K562 (cell line): ENCODE results near the gene CCKAR. TPM values are rescaled to one million over a fixed set of nuclear protein-coding genes. Genes with fewer than 3 reads are reported as not detected.

Experiments used
- ARID1B ChIP-seq: fragments of 450-650 bp; IDR thresholded peaks from 2 replicates; pipeline ENCODE4 v1.6.1; 2016; ENCODE audit warnings: antibody characterized with exemption, mild to moderate bottlenecking, inconsistent platforms
- KDM4B ChIP-seq, 2 experiments: fragments of 450-650 bp in 1 of 2; sonication (generic) in 1 of 2; IDR thresholded peaks; 2 replicates each; pipeline ENCODE4 v1.6.1; 2016 to 2017; ENCODE audit warnings: borderline replicate concordance in 2 of 2, antibody characterized with exemption in 1 of 2, low read depth in 1 of 2, mild to moderate bottlenecking in 1 of 2
- RHOXF2B ChIP-seq: fragments of 250-450 bp; sonication (Bioruptor Pico); conservative IDR thresholded peaks from 2 replicates; pipeline ENCODE4 v1.5.1; 2021
- RNF2 ChIP-seq: sonication (generic); IDR thresholded peaks from 2 replicates; pipeline ENCODE4 v1.6.1; 2016
- SAP30 ChIP-seq: fragments of 200-600 bp; sonication (generic); IDR thresholded peaks from 2 replicates; pipeline ENCODE4 v1.6.1; 2012; ENCODE audit warnings: borderline replicate concordance, low read depth, mild to moderate bottlenecking, moderate library complexity, low read length, control low read depth, inconsistent platforms; ENCODE audit not compliant: insufficient read depth, poor library complexity, severe bottlenecking
- SMARCB1 ChIP-seq: IDR thresholded peaks from 2 replicates; pipeline ENCODE4 v1.6.1; 2011; ENCODE audit warnings: improper control_type of control experiment, low read depth; ENCODE audit not compliant: insufficient read length
- polyA plus RNA-seq, 8 experiments: library from polyadenylated mRNA; depleted of rRNA in 4 of 8; stranded (reverse) in 5 of 8; unstranded in 3 of 8; fragments of >200 nt; fragmentation: Nextera tagmentation in 2 of 8; fragmentation: Illumina TruSeq in 1 of 8; extraction: Ambion mirVana in 2 of 8; extraction: Trizol in 1 of 8; gene quantifications; 2 replicates each; pipeline versions ENCODE4 v1.2.1 to v1.2.3, GENCODE V29; 2011 to 2014; ENCODE audit warnings: inconsistent platforms in 1 of 8, missing spikeins in 1 of 8
- total RNA-seq, 7 experiments: library from RNA; depleted of rRNA in 6 of 7; stranded (reverse); fragments of >200 nt in 6 of 7; fragmentation: Illumina TruSeq in 2 of 7; extraction: Trizol in 2 of 7; gene quantifications; 2 replicates each; pipeline versions ENCODE4 v1.2.1 to v1.2.3, GENCODE V29; 2011 to 2021; ENCODE audit warnings: low replicate concordance in 1 of 7
- TF ChIP-seq, protein P1 (sequence below): fragments of 450-650 bp; IDR thresholded peaks from 2 replicates; pipeline ENCODE4 v1.6.1; 2017; ENCODE audit warnings: mild to moderate bottlenecking, moderate library complexity
- TF ChIP-seq, protein P2 (sequence below): fragments of 450-650 bp; IDR thresholded peaks from 2 replicates; pipeline ENCODE4 v1.6.1; 2016; ENCODE audit warnings: missing biosample characterization, missing genetic modification characterization
- TF ChIP-seq, protein P3 (sequence below): sonication (generic); formaldehyde crosslinking; IDR thresholded peaks from 2 replicates; pipeline ENCODE4 v1.8.0; 2023; ENCODE audit warnings: mild to moderate bottlenecking, missing genetic modification reagents
- TF ChIP-seq, protein P4 (sequence below): fragments of 250-450 bp; sonication (Bioruptor Pico); IDR thresholded peaks from 2 replicates; pipeline ENCODE4 v1.8.0; 2021; ENCODE audit warnings: borderline replicate concordance, mild to moderate bottlenecking, moderate library complexity; ENCODE audit not compliant: poor library complexity, severe bottlenecking
- TF ChIP-seq, protein P5 (sequence below): fragments of 200-800 bp; sonication (Bioruptor generic); IDR thresholded peaks from 2 replicates; pipeline ENCODE4 v1.6.1; 2017; ENCODE audit warnings: missing genetic modification characterization, missing compliant biosample characterization

CCKAR gene
- total and polyA plus RNA-seq, 9 of the 15 experiments (the other 6 are each of a cell fraction or from before 2014, with no cell fraction given): not detected

DNA sequence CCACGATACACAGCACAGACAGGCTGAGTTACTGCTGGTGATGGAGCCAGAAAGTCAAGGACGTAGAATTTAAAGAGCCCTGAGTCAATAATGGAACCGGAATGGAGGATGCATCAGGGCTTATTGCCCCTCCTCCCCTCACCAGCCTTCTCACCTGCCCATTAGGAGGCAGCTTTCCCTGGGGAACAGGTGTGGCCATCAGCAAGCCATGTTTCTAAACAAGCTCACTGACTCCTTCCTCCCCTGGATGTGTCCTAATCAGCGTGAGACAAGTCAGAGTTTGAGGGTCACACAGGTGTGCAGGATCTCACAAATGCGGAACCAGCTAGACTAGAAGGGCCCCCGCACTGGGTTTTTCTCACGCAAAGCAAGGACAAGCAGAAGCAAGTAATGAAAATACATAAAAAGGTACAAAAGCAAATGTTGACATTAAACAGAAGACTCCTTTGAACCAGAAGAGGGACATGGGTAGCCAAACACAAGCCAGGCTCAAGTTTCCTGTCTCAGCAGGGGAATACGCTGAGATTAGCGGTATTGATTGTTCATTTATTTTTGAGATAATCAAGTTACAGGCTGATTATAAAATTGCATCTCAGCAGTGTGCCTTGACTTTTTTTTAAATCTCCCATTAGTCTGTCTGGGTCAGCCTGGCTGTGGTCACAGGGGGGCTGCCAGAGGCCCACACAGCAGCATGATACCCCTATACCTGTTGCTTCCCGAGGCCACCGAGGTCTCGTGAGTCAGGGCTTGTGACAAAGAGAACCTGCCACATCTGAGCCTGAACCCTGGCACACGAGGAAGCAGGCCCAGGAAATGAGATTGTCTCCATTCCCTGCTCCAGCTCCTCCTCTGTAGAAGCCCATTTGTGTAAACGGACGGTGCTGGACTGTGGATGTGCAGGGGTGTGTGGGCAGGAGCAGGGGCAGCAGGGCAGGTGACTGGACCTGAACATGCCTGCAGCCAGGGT is 37.4 kb downstream of the CCKAR start (continued):
- TF ChIP-seq, protein P1, sequence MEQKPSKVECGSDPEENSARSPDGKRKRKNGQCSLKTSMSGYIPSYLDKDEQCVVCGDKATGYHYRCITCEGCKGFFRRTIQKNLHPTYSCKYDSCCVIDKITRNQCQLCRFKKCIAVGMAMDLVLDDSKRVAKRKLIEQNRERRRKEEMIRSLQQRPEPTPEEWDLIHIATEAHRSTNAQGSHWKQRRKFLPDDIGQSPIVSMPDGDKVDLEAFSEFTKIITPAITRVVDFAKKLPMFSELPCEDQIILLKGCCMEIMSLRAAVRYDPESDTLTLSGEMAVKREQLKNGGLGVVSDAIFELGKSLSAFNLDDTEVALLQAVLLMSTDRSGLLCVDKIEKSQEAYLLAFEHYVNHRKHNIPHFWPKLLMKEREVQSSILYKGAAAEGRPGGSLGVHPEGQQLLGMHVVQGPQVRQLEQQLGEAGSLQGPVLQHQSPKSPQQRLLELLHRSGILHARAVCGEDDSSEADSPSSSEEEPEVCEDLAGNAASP: no peak
- TF ChIP-seq, protein P2, sequence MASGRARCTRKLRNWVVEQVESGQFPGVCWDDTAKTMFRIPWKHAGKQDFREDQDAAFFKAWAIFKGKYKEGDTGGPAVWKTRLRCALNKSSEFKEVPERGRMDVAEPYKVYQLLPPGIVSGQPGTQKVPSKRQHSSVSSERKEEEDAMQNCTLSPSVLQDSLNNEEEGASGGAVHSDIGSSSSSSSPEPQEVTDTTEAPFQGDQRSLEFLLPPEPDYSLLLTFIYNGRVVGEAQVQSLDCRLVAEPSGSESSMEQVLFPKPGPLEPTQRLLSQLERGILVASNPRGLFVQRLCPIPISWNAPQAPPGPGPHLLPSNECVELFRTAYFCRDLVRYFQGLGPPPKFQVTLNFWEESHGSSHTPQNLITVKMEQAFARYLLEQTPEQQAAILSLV (tag): no peak
- TF ChIP-seq SMARCB1: no peak
- TF ChIP-seq RHOXF2B (CRISPR knock-in tag): no peak
- TF ChIP-seq, protein P3, sequence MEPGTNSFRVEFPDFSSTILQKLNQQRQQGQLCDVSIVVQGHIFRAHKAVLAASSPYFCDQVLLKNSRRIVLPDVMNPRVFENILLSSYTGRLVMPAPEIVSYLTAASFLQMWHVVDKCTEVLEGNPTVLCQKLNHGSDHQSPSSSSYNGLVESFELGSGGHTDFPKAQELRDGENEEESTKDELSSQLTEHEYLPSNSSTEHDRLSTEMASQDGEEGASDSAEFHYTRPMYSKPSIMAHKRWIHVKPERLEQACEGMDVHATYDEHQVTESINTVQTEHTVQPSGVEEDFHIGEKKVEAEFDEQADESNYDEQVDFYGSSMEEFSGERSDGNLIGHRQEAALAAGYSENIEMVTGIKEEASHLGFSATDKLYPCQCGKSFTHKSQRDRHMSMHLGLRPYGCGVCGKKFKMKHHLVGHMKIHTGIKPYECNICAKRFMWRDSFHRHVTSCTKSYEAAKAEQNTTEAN (CRISPR knock-in tag): no peak
- TF ChIP-seq, protein P4, sequence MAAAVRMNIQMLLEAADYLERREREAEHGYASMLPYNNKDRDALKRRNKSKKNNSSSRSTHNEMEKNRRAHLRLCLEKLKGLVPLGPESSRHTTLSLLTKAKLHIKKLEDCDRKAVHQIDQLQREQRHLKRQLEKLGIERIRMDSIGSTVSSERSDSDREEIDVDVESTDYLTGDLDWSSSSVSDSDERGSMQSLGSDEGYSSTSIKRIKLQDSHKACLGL: no peak
- TF ChIP-seq KDM4B (IDR thresholded peaks at IDR 0.05; ENCODE audit: borderline replicate concordance in 2 of 2, low read depth in 1 of 2): no peak
- TF ChIP-seq RNF2: no peak
- TF ChIP-seq ARID1B: no peak
- TF ChIP-seq SAP30: no peak
- TF ChIP-seq, protein P5, sequence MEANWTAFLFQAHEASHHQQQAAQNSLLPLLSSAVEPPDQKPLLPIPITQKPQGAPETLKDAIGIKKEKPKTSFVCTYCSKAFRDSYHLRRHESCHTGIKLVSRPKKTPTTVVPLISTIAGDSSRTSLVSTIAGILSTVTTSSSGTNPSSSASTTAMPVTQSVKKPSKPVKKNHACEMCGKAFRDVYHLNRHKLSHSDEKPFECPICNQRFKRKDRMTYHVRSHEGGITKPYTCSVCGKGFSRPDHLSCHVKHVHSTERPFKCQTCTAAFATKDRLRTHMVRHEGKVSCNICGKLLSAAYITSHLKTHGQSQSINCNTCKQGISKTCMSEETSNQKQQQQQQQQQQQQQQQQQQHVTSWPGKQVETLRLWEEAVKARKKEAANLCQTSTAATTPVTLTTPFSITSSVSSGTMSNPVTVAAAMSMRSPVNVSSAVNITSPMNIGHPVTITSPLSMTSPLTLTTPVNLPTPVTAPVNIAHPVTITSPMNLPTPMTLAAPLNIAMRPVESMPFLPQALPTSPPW (CRISPR knock-in tag): no peak
